HEK293 (cell line): Measurements from ENCODE around the gene NPIPB12.
"Not testable (repeated sequence)": the region's sequence is repeated elsewhere in the genome, so short reads cannot be mapped to it uniquely, and the experiment has no call there.

Experiments
- YY1 ChIP-seq: fragments of 450-650 bp; formaldehyde crosslinking; IDR thresholded peaks from 2 replicates; pipeline ENCODE4 v1.5.1; 2018; ENCODE audit warnings: missing biosample characterization, missing genetic modification characterization
- ZNF112 ChIP-seq: fragments of 450-650 bp; formaldehyde crosslinking; IDR thresholded peaks from 2 replicates; pipeline ENCODE4 v1.5.0; 2017; ENCODE audit warnings: missing biosample characterization, missing genetic modification characterization
- ZNF121 ChIP-seq: fragments of 450-650 bp; formaldehyde crosslinking; IDR thresholded peaks from 2 replicates; pipeline ENCODE4 v1.5.1; 2016; ENCODE audit warnings: missing biosample characterization, missing genetic modification characterization
- ZNF133 ChIP-seq: fragments of 450-650 bp; formaldehyde crosslinking; IDR thresholded peaks from 2 replicates; pipeline ENCODE4 v1.5.1; 2016; ENCODE audit warnings: missing biosample characterization, missing genetic modification characterization
- ZNF175 ChIP-seq: fragments of 450-650 bp; formaldehyde crosslinking; IDR thresholded peaks from 2 replicates; pipeline ENCODE4 v1.5.1; 2016; ENCODE audit warnings: missing biosample characterization, missing genetic modification characterization
- ZNF23 ChIP-seq: fragments of 450-650 bp; formaldehyde crosslinking; IDR thresholded peaks from 2 replicates; pipeline ENCODE4 v1.5.1; 2016; ENCODE audit warnings: missing biosample characterization, missing genetic modification characterization, borderline replicate concordance
- ZNF560 ChIP-seq: fragments of 450-650 bp; formaldehyde crosslinking; IDR thresholded peaks from 2 replicates; pipeline ENCODE4 v1.5.1; 2017; ENCODE audit warnings: missing biosample characterization, missing genetic modification characterization, borderline replicate concordance
- ZNF639 ChIP-seq: fragments of 450-650 bp; formaldehyde crosslinking; IDR thresholded peaks from 2 replicates; pipeline ENCODE4 v1.5.1; 2016; ENCODE audit warnings: missing biosample characterization, missing genetic modification characterization
- ZNF843 ChIP-seq: fragments of 450-650 bp; formaldehyde crosslinking; IDR thresholded peaks from 2 replicates; pipeline ENCODE4 v1.5.1; 2016; ENCODE audit warnings: missing biosample characterization, missing genetic modification characterization
- TF ChIP-seq, protein P1 (sequence below): fragments of 450-650 bp; formaldehyde crosslinking; IDR thresholded peaks from 2 replicates; pipeline ENCODE4 v1.5.1; 2016; ENCODE audit warnings: missing biosample characterization, missing genetic modification characterization

DNA sequence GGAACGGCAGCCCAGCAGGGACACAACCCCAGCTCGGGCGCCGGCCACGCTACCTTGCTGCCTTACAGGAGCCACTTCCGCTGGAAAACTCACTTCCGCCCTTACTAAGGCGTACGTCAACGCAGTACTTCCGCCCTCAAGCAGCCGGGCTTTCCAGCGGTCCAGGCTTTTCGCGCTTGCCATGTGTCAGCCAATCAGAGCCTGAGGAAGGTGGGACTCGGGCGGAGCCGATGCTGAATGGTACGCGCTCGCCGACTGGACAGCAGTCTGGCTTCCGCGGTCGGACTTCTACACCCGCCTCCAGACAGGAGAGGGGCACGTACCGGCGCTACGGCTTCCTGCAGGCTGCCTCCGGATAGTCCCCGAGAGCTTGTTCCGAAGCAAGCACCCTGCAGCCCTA is 51.9 kb downstream of the NPIPB12 start, which contains the start of the genes BOLA2 and SLX1B:
- not testable (repeated sequence) for TF ChIP-seq ZNF133 (tag by site-specific recombination); ZNF175 (tag by site-specific recombination); ZNF639 (tag by site-specific recombination); YY1; ZNF560 (tag by site-specific recombination); ZNF112 (tag by site-specific recombination); ZNF23; ZNF843 (tag by site-specific recombination); ZNF121 (tag by site-specific recombination)
- TF ChIP-seq, protein P1, sequence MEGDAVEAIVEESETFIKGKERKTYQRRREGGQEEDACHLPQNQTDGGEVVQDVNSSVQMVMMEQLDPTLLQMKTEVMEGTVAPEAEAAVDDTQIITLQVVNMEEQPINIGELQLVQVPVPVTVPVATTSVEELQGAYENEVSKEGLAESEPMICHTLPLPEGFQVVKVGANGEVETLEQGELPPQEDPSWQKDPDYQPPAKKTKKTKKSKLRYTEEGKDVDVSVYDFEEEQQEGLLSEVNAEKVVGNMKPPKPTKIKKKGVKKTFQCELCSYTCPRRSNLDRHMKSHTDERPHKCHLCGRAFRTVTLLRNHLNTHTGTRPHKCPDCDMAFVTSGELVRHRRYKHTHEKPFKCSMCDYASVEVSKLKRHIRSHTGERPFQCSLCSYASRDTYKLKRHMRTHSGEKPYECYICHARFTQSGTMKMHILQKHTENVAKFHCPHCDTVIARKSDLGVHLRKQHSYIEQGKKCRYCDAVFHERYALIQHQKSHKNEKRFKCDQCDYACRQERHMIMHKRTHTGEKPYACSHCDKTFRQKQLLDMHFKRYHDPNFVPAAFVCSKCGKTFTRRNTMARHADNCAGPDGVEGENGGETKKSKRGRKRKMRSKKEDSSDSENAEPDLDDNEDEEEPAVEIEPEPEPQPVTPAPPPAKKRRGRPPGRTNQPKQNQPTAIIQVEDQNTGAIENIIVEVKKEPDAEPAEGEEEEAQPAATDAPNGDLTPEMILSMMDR (tag by site-specific recombination), result not testable (repeated sequence)
